SK-N-SH (cell line): Measurements from ENCODE around the gene KRTAP29-1. TPM values are rescaled to one million over a fixed set of nuclear protein-coding genes. Genes with fewer than 3 reads are reported as not detected.

Experiments
- CTCF ChIA-PET: fragments of 300-600, 350-600 bp; formaldehyde crosslinking; extraction: SDS; loops from one replicate; lab custom pipeline; 2021; lab: Yijun Ruan, JAX
- POLR2A ChIA-PET: fragments of 350-600 bp; sonication (Branson Sonifier 250); formaldehyde crosslinking; extraction: SDS; loops from one replicate; lab custom pipeline; 2020; ENCODE audit warnings: antibody characterized with exemption, inconsistent platforms; lab: Yijun Ruan, JAX
- DNase-seq: peaks from one replicate; pipeline ENCODE4 v3.0.0; 2012
- H2AFZ ChIP-seq: fragments of 200-600 bp; sonication (generic); 2 replicates; pipeline ENCODE4 v1.8.1; 2016; ENCODE audit warnings: antibody characterized with exemption, mild to moderate bottlenecking, low read depth
- H3F3A ChIP-seq: fragments of 200-600 bp; sonication (generic); replicated peaks from 2 replicates; pipeline ENCODE3; 2016; ENCODE audit warnings: antibody characterized with exemption, mild to moderate bottlenecking; ENCODE audit not compliant: insufficient read depth
- H3K27ac ChIP-seq, 2 experiments: fragments of 200-500 bp in 1 of 2; fragments of 200-600 bp in 1 of 2; sonication (Bioruptor generic) in 1 of 2; sonication (generic), shearing (Covaris generic) in 1 of 2; 2 replicates each; pipeline versions ENCODE4 v1.5.1 to v1.6.1; 2014 to 2016; ENCODE audit warnings: low read depth in 2 of 2, inconsistent platforms in 1 of 2, low read length in 1 of 2, mild to moderate bottlenecking in 1 of 2, mixed read lengths in 1 of 2
- H3K27me3 ChIP-seq: fragments of 200-600 bp; sonication (generic), shearing (Covaris generic); 2 replicates; pipeline ENCODE4 v1.6.1; 2016; ENCODE audit warnings: mixed run types; ENCODE audit not compliant: insufficient read depth
- H3K36me3 ChIP-seq, 2 experiments: fragments of 200-500 bp in 1 of 2; fragments of 200-600 bp in 1 of 2; sonication (Bioruptor generic) in 1 of 2; sonication (generic) in 1 of 2; replicated peaks in 1 of 2; 2 replicates each; pipeline versions ENCODE3 to v1.5.1; 2014 to 2016; ENCODE audit warnings: low read length in 1 of 2, mild to moderate bottlenecking in 1 of 2; ENCODE audit not compliant: insufficient read depth in 2 of 2, control insufficient read depth in 1 of 2
- H3K4me1 ChIP-seq, 2 experiments: fragments of 200-500 bp in 1 of 2; fragments of 200-600 bp in 1 of 2; sonication (Bioruptor generic) in 1 of 2; sonication (generic), shearing (Covaris generic) in 1 of 2; 2 replicates each; pipeline versions ENCODE4 v1.5.1 to v1.6.1; 2014 to 2016; ENCODE audit warnings: low read depth in 1 of 2, low read length in 1 of 2, mixed run types in 1 of 2; ENCODE audit not compliant: insufficient read depth in 2 of 2, control insufficient read depth in 1 of 2
- H3K4me2 ChIP-seq: fragments of 200-600 bp; sonication (generic), shearing (Covaris generic); 2 replicates; pipeline ENCODE4 v1.6.1; 2017; ENCODE audit warnings: mixed run types
- H3K4me3 ChIP-seq, 2 experiments: fragments of 200-500 bp in 1 of 2; fragments of 200-600 bp in 1 of 2; sonication (Bioruptor generic) in 1 of 2; sonication (generic), shearing (Covaris generic) in 1 of 2; 2 replicates each; pipeline versions ENCODE4 v1.5.1 to v1.8.1; 2014 to 2016; ENCODE audit warnings: low read depth in 2 of 2, inconsistent platforms in 1 of 2, low read length in 1 of 2, mild to moderate bottlenecking in 1 of 2, mixed read lengths in 1 of 2, moderate library complexity in 1 of 2
- H3K79me2 ChIP-seq: fragments of 200-600 bp; sonication (generic); 2 replicates; pipeline ENCODE4 v1.8.1; 2017; ENCODE audit warnings: mild to moderate bottlenecking; ENCODE audit not compliant: insufficient read depth
- H3K9ac ChIP-seq: fragments of 200-600 bp; sonication (generic); 2 replicates; pipeline ENCODE4 v1.6.1; 2017; ENCODE audit warnings: mixed run types
- H3K9me2 ChIP-seq: fragments of 200-600 bp; sonication (generic); 2 replicates; pipeline ENCODE4 v1.6.1; 2017; ENCODE audit warnings: mixed run types
- H3K9me3 ChIP-seq: fragments of 200-600 bp; sonication (generic); 2 replicates; pipeline ENCODE4 v1.6.1; 2017; ENCODE audit warnings: mixed run types, mild to moderate bottlenecking, moderate library complexity
- H4K20me1 ChIP-seq: fragments of 200-600 bp; sonication (generic); 2 replicates; pipeline ENCODE4 v1.6.1; 2017; ENCODE audit warnings: mild to moderate bottlenecking, mixed run types; ENCODE audit not compliant: insufficient read depth
- CHD2 ChIP-seq: fragments of 150-350 bp; IDR thresholded peaks from 2 replicates; pipeline ENCODE4 v1.6.1; 2018; ENCODE audit warnings: low read length; ENCODE audit not compliant: partially characterized antibody
- ELF1 ChIP-seq: IDR thresholded peaks from 2 replicates; pipeline ENCODE4 v1.4.0; 2012
- EP300 ChIP-seq, 2 experiments: IDR thresholded peaks; 2 replicates each; pipeline versions ENCODE4 v1.4.0 to v1.6.1; 2012; ENCODE audit warnings: borderline replicate concordance in 1 of 2, low read depth in 1 of 2, low read length in 1 of 2
- EZH2phosphoT487 ChIP-seq: fragments of 200-600 bp; sonication (generic); IDR thresholded peaks from 2 replicates; pipeline ENCODE4 v1.6.1; 2017; ENCODE audit warnings: low read depth, mixed run types, mild to moderate bottlenecking, antibody characterized with exemption, moderate library complexity, borderline replicate concordance
- GABPA ChIP-seq: IDR thresholded peaks from 2 replicates; pipeline ENCODE4 v1.4.0; 2012; ENCODE audit warnings: low read depth, mild to moderate bottlenecking
- IRF3 ChIP-seq: fragments of 150-350 bp; IDR thresholded peaks from 2 replicates; pipeline ENCODE4 v1.6.1; 2016; ENCODE audit warnings: mild to moderate bottlenecking, low read depth, low read length
- JUND ChIP-seq: IDR thresholded peaks from 2 replicates; pipeline ENCODE4 v1.4.0; 2012
- MAX ChIP-seq: IDR thresholded peaks from 2 replicates; pipeline ENCODE4 v1.4.0; 2012; ENCODE audit warnings: low read depth
- MXI1 ChIP-seq: IDR thresholded peaks from 2 replicates; pipeline ENCODE4 v1.6.1; 2012; ENCODE audit warnings: mild to moderate bottlenecking, low read depth, low read length, improper control_type of control experiment
- NRF1 ChIP-seq: IDR thresholded peaks from 2 replicates; pipeline ENCODE4 v1.6.1; 2012; ENCODE audit warnings: low read depth, mild to moderate bottlenecking, low read length
- PBX3 ChIP-seq: IDR thresholded peaks from 2 replicates; pipeline ENCODE4; 2012
- POLR2AphosphoS5 ChIP-seq: IDR thresholded peaks from 2 replicates; pipeline ENCODE4 v1.6.1; 2012; ENCODE audit warnings: low read depth, low read length
- RCOR1 ChIP-seq: fragments of 150-350 bp; IDR thresholded peaks from 2 replicates; pipeline ENCODE4 v1.6.1; 2017; ENCODE audit warnings: antibody characterized with exemption, low read length
- RXRA ChIP-seq: IDR thresholded peaks from 2 replicates; pipeline ENCODE4 v1.4.0; 2012; ENCODE audit warnings: low read depth, mild to moderate bottlenecking, borderline replicate concordance
- SMC3 ChIP-seq: IDR thresholded peaks from 2 replicates; pipeline ENCODE4 v1.6.1; 2012; ENCODE audit warnings: low read depth, low read length, improper control_type of control experiment
- TCF12 ChIP-seq: IDR thresholded peaks from 2 replicates; pipeline ENCODE4 v1.4.0; 2012
- YY1 ChIP-seq: IDR thresholded peaks from 2 replicates; pipeline ENCODE4 v1.4.0; 2012; ENCODE audit warnings: low read depth, mild to moderate bottlenecking
- WGBS: methylation state at CpG from one replicate; pipeline ENCODE4 v1.1.6; 2017; ENCODE audit warnings: low lambda C conversion rate; 5-methylcytosine and 5-hydroxymethylcytosine counted together
- polyA plus RNA-seq, 3 experiments: library from polyadenylated mRNA; depleted of rRNA; stranded (reverse); fragments of >200 nt; gene quantifications; 2 replicates each; pipeline ENCODE4 v1.2.3, GENCODE V29; 2012

The KRTAP29-1 gene
- polyA plus RNA-seq, 1 of the 3 experiments (the other 2 are of a cell fraction): not detected

- TF ChIP-seq EZH2phosphoT487: no peak
- no peak for TF ChIP-seq PBX3
- TF ChIP-seq RCOR1: no peak
- no peak for TF ChIP-seq RXRA
- no peak for TF ChIP-seq NRF1
- no peak for TF ChIP-seq GABPA
- TF ChIP-seq SMC3: no peak
- no peak for TF ChIP-seq IRF3
- no peak for TF ChIP-seq MAX
- TF ChIP-seq EP300 (IDR thresholded peaks at IDR 0.05; ENCODE audit: borderline replicate concordance in 1 of 2, low read depth in 1 of 2, low read length in 1 of 2): no peak
- TF ChIP-seq YY1: no peak
These were observed 18.1 kb downstream of the KRTAP29-1 start (continued) for GRCh38 chr17:41284546-41284945.

GRCh38 chr17:41284043-41284442 lies 18.6 kb downstream of the KRTAP29-1 start:
- no peaks in the 10 kb centered on the region for H3K79me2 ChIP-seq
- no peak overlapping the region for H3K4me2 ChIP-seq
- ChIA-PET POLR2A (no interaction called here), CTCF (interaction anchor here (1.0 kb wide), 1 partner anchor 265 kb away, joined by 4 read pairs; no protein-coding TSS in a partner anchor)
- no peak overlapping the region for H3K9ac ChIP-seq
- H3F3A ChIP-seq: no peaks in the 10 kb centered on the region
- no peaks in the 10 kb centered on the region for H4K20me1 ChIP-seq
- H3K36me3 ChIP-seq: no peaks in the 10 kb centered on the region
- H3K4me3 ChIP-seq: no peak overlapping the region
- no peaks in the 10 kb centered on the region for H3K4me1 ChIP-seq
- no peaks in the 10 kb centered on the region for H3K9me2 ChIP-seq
- no peaks in the 10 kb centered on the region for H3K9me3 ChIP-seq
- H3K27me3 ChIP-seq: peaks cover 16% of the 10 kb centered on the region
- no peak overlapping the region for H3K27ac ChIP-seq
- TF ChIP-seq POLR2AphosphoS5 (no peak), MXI1 (no peak), JUND (no peak), TCF12 (no peak), EP300 (IDR thresholded peaks at IDR 0.05; ENCODE audit: borderline replicate concordance in 1 of 2, low read depth in 1 of 2, low read length in 1 of 2) (no peak), RCOR1 (no peak), NRF1 (no peak), PBX3 (no peak), CHD2 (no peak), ELF1 (no peak), SMC3 (no peak)
- TF ChIP-seq, all 33 proteins: peak for 0
- WGBS: 14% methylated on average over 3 of the region's 3 CpGs
- DNase-seq: no peak
- no peak overlapping the region for H2AFZ ChIP-seq
